ENCODE results near the gene CTNNA2.

DNA sequence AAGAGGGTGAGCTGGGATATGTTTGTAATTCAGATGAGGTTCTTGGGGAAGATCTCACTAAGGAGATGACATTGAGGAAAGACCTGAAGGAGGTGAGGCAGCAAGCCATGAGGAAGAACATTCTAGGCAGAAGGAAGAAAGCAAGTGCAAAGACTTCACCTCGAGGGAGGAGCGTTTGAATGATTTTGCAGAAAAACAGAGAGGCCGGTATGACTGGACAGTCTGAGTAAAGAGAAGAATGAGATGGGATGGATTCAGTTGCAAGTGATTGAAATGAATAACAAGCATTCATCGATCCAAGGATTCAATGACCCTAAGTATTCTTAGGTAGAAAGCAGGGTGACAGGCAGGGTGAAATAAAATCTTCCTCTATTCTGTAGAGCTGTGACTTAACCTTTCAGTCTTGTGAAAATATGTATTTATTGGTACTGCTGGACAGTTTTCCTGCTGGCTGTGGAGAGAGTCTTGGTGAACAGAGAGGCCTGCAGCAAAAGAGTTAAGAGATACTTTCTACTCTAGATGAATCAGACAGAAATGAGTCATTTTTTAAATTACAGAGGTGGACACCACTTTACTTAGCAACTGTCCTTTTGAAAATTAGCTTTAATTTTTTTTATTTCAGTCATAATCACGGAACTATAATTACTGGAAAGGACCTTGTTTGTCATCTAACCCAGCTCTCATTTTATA lies 513.3 kb downstream of the CTNNA2 start:
- TF ChIP-seq, protein P1, sequence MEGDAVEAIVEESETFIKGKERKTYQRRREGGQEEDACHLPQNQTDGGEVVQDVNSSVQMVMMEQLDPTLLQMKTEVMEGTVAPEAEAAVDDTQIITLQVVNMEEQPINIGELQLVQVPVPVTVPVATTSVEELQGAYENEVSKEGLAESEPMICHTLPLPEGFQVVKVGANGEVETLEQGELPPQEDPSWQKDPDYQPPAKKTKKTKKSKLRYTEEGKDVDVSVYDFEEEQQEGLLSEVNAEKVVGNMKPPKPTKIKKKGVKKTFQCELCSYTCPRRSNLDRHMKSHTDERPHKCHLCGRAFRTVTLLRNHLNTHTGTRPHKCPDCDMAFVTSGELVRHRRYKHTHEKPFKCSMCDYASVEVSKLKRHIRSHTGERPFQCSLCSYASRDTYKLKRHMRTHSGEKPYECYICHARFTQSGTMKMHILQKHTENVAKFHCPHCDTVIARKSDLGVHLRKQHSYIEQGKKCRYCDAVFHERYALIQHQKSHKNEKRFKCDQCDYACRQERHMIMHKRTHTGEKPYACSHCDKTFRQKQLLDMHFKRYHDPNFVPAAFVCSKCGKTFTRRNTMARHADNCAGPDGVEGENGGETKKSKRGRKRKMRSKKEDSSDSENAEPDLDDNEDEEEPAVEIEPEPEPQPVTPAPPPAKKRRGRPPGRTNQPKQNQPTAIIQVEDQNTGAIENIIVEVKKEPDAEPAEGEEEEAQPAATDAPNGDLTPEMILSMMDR (IDR thresholded peaks at IDR 0.05), result no peak
- TF ChIP-seq EZH2phosphoT487 (IDR thresholded peaks at IDR 0.05), result no peak
- no peak for TF ChIP-seq EZH2 (IDR thresholded peaks at IDR 0.05)

Data from neural progenitor cell (in vitro differentiated cells).